Measurements from ENCODE around the gene PLCL1.

- no peak for TF ChIP-seq CEBPB (IDR thresholded peaks at IDR 0.05; ENCODE audit: borderline replicate concordance in 1 of 2, low read depth in 2 of 2, low read length in 2 of 2)
- TF ChIP-seq SMC3 (IDR thresholded peaks at IDR 0.05; ENCODE audit: borderline replicate concordance, low read length), result no peak
- no peak for TF ChIP-seq EP300 (IDR thresholded peaks at IDR 0.05; ENCODE audit: borderline replicate concordance in 1 of 2, control insufficient read depth in 1 of 2, low read depth in 2 of 2, low read length in 2 of 2)
- TF ChIP-seq CHD4 (IDR thresholded peaks at IDR 0.05), result no peak
- no peak for TF ChIP-seq POLR2A (IDR thresholded peaks at IDR 0.05; ENCODE audit: low read depth, low read length)
- TF ChIP-seq ZBTB4 (CRISPR knock-in tag; IDR thresholded peaks at IDR 0.05), result no peak
- TF ChIP-seq PBX3 (IDR thresholded peaks at IDR 0.05; ENCODE audit: insufficient replicate concordance, low read depth, low read length), result no peak
- TF ChIP-seq TAF1 (IDR thresholded peaks at IDR 0.05; ENCODE audit: borderline replicate concordance, low read depth, low read length), result no peak
Observed at GRCh38 chr2:198096965-198097364, 292.6 kb downstream of the PLCL1 start.
